ENCODE data around the gene DZIP3.
"Not testable (repeated sequence)": the region's sequence is repeated elsewhere in the genome, so short reads cannot be mapped to it uniquely, and the experiment has no call there.

Gene DZIP3

GRCh38 chr3:108605028-108605427 lies 15.5 kb downstream of the DZIP3 start:
- DNase-seq (ENCODE audit: extremely low spot score) = no peak
- TF ChIP-seq, protein P1, sequence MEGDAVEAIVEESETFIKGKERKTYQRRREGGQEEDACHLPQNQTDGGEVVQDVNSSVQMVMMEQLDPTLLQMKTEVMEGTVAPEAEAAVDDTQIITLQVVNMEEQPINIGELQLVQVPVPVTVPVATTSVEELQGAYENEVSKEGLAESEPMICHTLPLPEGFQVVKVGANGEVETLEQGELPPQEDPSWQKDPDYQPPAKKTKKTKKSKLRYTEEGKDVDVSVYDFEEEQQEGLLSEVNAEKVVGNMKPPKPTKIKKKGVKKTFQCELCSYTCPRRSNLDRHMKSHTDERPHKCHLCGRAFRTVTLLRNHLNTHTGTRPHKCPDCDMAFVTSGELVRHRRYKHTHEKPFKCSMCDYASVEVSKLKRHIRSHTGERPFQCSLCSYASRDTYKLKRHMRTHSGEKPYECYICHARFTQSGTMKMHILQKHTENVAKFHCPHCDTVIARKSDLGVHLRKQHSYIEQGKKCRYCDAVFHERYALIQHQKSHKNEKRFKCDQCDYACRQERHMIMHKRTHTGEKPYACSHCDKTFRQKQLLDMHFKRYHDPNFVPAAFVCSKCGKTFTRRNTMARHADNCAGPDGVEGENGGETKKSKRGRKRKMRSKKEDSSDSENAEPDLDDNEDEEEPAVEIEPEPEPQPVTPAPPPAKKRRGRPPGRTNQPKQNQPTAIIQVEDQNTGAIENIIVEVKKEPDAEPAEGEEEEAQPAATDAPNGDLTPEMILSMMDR (IDR thresholded peaks at IDR 0.05; ENCODE audit: control extremely low read depth, extremely low read depth, low read depth, missing control alignments) = no peak
- ChIA-PET CTCF (interaction anchor here (0.9 to 1.4 kb wide), 2 partner anchors 15 to 16 kb away, joined by 3 to 4 read pairs; partner anchors contain the start of genes CIP2A and DZIP3), POLR2A (no interaction called here)

GRCh38 chr3:108605491-108605890 lies 16.0 kb downstream of the DZIP3 start:
- POLR2A ChIA-PET = no interaction called here
- DNase-seq (ENCODE audit: extremely low spot score) = no peak
- CTCF ChIA-PET = interaction anchor here (1.4 kb wide), 1 partner anchor 16 kb away, joined by 4 read pairs; the partner anchor contains the start of genes CIP2A and DZIP3
- TF ChIP-seq, protein P1 (IDR thresholded peaks at IDR 0.05; ENCODE audit: control extremely low read depth, extremely low read depth, low read depth, missing control alignments) = no peak

GRCh38 chr3:108608750-108609149 lies 19.2 kb downstream of the DZIP3 start:
- CTCF ChIA-PET = no interaction called here
- DNase-seq (ENCODE audit: extremely low spot score) = no peak
- TF ChIP-seq, protein P1 (IDR thresholded peaks at IDR 0.05; ENCODE audit: control extremely low read depth, extremely low read depth, low read depth, missing control alignments) = no peak
- POLR2A ChIA-PET = no interaction called here

GRCh38 chr3:108610651-108611050 lies 21.1 kb downstream of the DZIP3 start:
- ChIA-PET CTCF (interaction anchor here (1.1 to 1.5 kb wide), 3 partner anchors 9 to 59 kb away, joined by 3 to 4 read pairs (median 4); no protein-coding TSS in a partner anchor), POLR2A (no interaction called here)
- DNase-seq (ENCODE audit: extremely low spot score) = no peak
- TF ChIP-seq, protein P1 (IDR thresholded peaks at IDR 0.05; ENCODE audit: control extremely low read depth, extremely low read depth, low read depth, missing control alignments) = no peak

DNA sequence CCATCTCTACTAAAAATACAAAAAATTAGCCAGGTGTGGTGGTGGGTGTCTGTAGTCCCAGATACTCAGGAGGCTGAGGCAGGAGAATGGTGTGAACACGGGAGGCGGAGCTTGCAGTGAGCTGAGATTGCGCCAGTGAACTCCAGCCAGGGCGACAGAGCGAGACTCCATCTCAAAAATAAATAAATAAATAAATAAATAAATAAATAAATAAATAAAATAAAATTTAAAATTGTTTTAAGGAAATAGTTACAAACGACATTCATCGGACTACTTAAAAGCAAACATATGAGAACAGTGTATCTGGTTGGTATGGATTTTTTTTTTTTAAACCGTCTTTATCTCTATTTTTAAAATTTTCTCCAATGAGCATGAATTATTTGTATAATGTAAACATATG lies 26.6 kb downstream of the DZIP3 start:
- CTCF ChIA-PET = interaction anchor here (0.8 to 1.5 kb wide), 2 partner anchors 10 to 18 kb away, joined by 3 read pairs; no protein-coding TSS in a partner anchor
- POLR2A ChIA-PET; DNase-seq (ENCODE audit: extremely low spot score): not testable (repeated sequence)

DNA sequence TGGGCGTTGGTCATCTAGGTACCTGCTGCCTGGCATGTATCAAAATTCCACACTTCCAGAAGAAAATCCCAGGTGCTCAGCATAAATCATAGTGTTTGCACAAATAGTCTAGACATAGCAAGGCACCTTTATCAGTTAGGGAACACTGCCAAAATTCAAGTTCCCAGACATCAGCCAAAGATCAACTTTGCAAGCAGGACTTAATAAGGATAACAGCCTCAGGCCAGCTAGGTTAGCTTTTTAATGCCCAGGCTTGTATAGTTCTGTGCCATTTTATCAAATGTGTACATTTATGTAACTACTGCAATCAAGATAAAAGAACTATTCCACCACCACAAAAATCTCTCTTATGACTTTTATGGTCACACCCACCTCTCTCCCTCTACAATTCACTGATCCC lies 30.7 kb downstream of the DZIP3 start:
- ChIA-PET CTCF (interaction anchor here (0.8 kb wide), 1 partner anchor 9 kb away, joined by 3 read pairs; no protein-coding TSS in a partner anchor), POLR2A (no interaction called here)
- no peak for DNase-seq (ENCODE audit: extremely low spot score)
- TF ChIP-seq, protein P1 (IDR thresholded peaks at IDR 0.05; ENCODE audit: control extremely low read depth, extremely low read depth, low read depth, missing control alignments) = no peak

DNA sequence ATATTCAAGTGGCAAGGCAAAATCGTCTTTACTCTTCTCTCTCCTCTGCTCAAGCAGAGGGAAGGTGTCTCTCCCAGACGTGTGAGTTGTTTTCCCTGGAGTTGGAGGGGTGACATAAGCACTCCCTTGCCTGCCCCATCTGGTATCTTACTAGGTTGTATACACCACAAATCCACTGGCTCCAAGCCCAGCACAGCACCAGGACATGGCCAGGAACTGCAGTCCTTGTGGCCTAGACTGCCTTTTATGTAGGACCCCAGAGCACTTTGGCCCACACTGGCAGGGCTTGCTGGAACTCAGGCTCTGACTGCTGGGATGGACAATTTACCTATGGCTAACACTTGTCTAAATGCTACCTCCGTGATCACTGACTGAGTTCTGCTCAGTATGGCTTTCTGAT lies 34.0 kb downstream of the DZIP3 start:
- DNase-seq (ENCODE audit: extremely low spot score) = no peak
- TF ChIP-seq, protein P1 (IDR thresholded peaks at IDR 0.05; ENCODE audit: control extremely low read depth, extremely low read depth, low read depth, missing control alignments) = no peak
- CTCF ChIA-PET = no interaction called here
- POLR2A ChIA-PET = no interaction called here
